ENCODE results near the gene LDLRAD4. TPM values are rescaled to one million over a fixed set of nuclear protein-coding genes. Genes with fewer than 3 reads are reported as not detected.
"Not testable (repeated sequence)": the region's sequence is repeated elsewhere in the genome, so short reads cannot be mapped to it uniquely, and the experiment has no call there.

LDLRAD4 gene
- total RNA-seq, 1 experiment from 2014 or later = 3.6 TPM

DNA sequence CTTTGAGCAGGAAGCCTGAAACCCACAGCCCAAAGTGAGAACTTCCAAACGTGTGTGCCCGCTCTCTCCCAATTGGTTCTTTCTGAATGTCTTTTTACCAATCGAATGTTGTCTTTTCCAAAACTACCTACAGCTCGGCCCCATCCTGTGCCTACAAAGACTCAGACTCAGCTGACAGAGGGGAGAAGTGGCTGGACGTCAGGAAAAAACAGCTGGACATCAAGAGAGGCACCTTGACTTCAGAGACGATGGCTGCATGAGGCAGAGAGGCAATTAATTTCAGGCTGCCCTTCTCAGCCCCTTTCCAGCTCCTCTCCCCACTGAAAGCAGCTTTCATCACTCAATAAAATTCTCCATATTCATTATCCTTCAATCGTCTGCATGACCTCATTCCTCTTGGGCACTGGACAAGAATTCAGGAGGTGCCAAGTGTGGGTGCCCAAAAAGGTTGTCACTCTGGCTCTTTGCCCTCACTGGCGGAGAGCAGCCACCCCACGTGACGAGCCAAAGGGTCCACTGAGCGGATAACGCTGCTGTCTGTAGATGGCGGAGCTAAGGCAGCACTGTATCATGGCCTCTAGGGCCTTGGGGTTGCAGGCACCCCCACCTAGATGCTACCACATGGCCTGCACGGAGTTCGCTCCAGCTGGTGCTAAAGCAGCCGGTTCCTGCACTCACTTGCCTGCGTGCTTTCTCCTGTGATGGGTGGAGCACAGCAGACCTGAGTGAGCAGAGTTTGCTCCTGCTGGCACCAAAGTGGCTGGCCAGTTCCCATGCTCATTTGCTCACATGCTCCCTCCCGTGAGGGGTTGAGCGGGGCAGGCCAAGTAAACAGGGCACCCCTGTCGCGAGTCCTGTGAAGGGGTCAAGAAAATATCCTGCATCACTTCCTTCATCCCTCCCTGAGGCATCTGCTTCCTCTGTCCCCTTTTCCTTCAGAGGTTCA is 469.9 kb downstream of the LDLRAD4 start:
- TF ChIP-seq, protein P1, sequence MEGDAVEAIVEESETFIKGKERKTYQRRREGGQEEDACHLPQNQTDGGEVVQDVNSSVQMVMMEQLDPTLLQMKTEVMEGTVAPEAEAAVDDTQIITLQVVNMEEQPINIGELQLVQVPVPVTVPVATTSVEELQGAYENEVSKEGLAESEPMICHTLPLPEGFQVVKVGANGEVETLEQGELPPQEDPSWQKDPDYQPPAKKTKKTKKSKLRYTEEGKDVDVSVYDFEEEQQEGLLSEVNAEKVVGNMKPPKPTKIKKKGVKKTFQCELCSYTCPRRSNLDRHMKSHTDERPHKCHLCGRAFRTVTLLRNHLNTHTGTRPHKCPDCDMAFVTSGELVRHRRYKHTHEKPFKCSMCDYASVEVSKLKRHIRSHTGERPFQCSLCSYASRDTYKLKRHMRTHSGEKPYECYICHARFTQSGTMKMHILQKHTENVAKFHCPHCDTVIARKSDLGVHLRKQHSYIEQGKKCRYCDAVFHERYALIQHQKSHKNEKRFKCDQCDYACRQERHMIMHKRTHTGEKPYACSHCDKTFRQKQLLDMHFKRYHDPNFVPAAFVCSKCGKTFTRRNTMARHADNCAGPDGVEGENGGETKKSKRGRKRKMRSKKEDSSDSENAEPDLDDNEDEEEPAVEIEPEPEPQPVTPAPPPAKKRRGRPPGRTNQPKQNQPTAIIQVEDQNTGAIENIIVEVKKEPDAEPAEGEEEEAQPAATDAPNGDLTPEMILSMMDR (conservative IDR thresholded peaks at IDR 0.05; ENCODE audit: low read depth, low read length) = no peak
- no peak for TF ChIP-seq EZH2 (IDR thresholded peaks at IDR 0.05; ENCODE audit: borderline replicate concordance, low read depth, low read length, poor library complexity, severe bottlenecking)
- no peak overlapping the region for H3K4me3 ChIP-seq (ENCODE audit: low read depth, low read length, poor library complexity, severe bottlenecking)
- no peaks in the 10 kb centered on the region for H3K4me1 ChIP-seq (ENCODE audit: insufficient read depth, low read length, poor library complexity, severe bottlenecking)
- DNase-seq (ENCODE audit: low spot score) = no peak
- H3K27me3 ChIP-seq (replicated peaks; ENCODE audit: insufficient read depth, low read depth, low read length, poor library complexity) = no peaks in the 10 kb centered on the region
- H3K27ac ChIP-seq (ENCODE audit: low read depth, low read length, poor library complexity, severe bottlenecking) = no peak overlapping the region
- intact Hi-C loops (cut with micrococcal nuclease; ENCODE audit: unreplicated experiment) = no loop called here
- BruUV-seq (replicated peaks) = no TSS peak
- ChIA-PET CTCF (no interaction called here), POLR2A (ENCODE audit: low non-redundant PET) (no interaction called here)
- H3K36me3 ChIP-seq (ENCODE audit: insufficient read depth, low read length, poor library complexity, severe bottlenecking) = no peaks in the 10 kb centered on the region
- H3K9me3 ChIP-seq (ENCODE audit: low read depth, low read length, poor library complexity, severe bottlenecking) = no peaks in the 10 kb centered on the region

DNA sequence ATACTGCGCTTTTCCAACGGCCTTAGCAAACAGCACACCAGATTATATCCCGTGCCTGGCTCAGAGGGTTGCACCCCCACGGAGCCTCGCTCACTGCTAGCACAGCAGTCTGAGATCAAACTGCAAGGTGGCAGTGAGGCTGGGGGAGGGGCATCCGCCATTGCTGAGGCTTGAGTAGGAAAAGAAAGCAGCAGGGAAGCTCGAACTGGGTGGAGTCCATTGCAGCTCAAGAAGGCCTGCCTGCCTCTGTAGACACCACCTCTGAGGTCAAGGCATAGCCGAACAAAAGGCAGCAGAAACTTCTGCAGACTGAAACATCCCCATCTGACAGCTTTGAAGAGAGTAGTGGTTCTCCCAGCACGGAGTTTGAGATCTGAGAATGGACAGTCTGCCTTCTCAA is 471.5 kb downstream of the LDLRAD4 start:
- DNase-seq (ENCODE audit: low spot score); POLR2A ChIA-PET (ENCODE audit: low non-redundant PET); H3K4me3 ChIP-seq (ENCODE audit: low read depth, low read length, poor library complexity, severe bottlenecking); H3K4me1 ChIP-seq (ENCODE audit: insufficient read depth, low read length, poor library complexity, severe bottlenecking); BruUV-seq (replicated peaks); H3K9me3 ChIP-seq (ENCODE audit: low read depth, low read length, poor library complexity, severe bottlenecking); H3K27me3 ChIP-seq (replicated peaks; ENCODE audit: insufficient read depth, low read depth, low read length, poor library complexity); H3K36me3 ChIP-seq (ENCODE audit: insufficient read depth, low read length, poor library complexity, severe bottlenecking); CTCF ChIA-PET; intact Hi-C loops (cut with micrococcal nuclease; ENCODE audit: unreplicated experiment); H3K27ac ChIP-seq (ENCODE audit: low read depth, low read length, poor library complexity, severe bottlenecking): not testable (repeated sequence)

DNA sequence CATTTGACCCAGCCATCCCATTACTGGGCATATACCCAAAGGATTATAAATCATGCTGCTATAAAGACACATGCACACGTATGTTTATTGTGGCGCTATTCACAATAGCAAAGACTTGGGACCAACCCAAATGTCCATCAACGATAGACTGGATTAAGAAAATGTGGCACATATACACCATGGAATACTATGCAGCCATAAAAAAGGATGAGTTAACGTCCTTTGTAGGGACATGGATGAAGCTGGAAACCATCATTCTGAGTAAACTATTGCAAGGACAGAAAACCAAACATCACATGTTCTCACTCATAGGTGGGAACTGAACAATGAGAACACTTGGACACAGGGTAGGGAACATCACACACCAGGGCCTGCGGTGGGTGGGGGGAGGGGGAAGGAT is 476.8 kb downstream of the LDLRAD4 start:
- BruUV-seq (replicated peaks); H3K9me3 ChIP-seq (ENCODE audit: low read depth, low read length, poor library complexity, severe bottlenecking); H3K4me3 ChIP-seq (ENCODE audit: low read depth, low read length, poor library complexity, severe bottlenecking); POLR2A ChIA-PET (ENCODE audit: low non-redundant PET); H3K4me1 ChIP-seq (ENCODE audit: insufficient read depth, low read length, poor library complexity, severe bottlenecking); DNase-seq (ENCODE audit: low spot score); H3K36me3 ChIP-seq (ENCODE audit: insufficient read depth, low read length, poor library complexity, severe bottlenecking); CTCF ChIA-PET; H3K27ac ChIP-seq (ENCODE audit: low read depth, low read length, poor library complexity, severe bottlenecking); H3K27me3 ChIP-seq (replicated peaks; ENCODE audit: insufficient read depth, low read depth, low read length, poor library complexity); intact Hi-C loops (cut with micrococcal nuclease; ENCODE audit: unreplicated experiment): not testable (repeated sequence)

DNA sequence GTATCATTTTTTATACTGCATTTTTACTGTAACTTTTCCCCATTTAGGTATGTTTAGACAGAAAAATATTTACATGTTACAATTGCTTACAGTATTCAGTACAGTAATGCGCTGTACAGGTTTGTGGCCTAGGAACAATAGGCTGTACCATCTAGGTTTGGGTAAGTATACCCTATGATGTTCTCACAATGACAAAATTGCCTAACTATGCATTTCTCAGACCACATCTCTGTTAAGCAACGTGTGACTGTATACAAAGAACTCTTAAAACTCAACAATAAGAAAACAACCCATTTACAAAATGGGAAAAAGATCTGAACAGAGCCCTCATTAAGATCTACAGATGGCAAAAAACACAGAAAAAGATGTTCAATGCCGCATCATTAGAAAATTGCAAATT is 478.4 kb downstream of the LDLRAD4 start:
- Histone ChIP-seq H3K4me3 (ENCODE audit: low read depth, low read length, poor library complexity, severe bottlenecking) (no peak overlapping the region), H3K27ac (ENCODE audit: low read depth, low read length, poor library complexity, severe bottlenecking) (no peak overlapping the region), H3K4me1 (ENCODE audit: insufficient read depth, low read length, poor library complexity, severe bottlenecking) (no peaks in the 10 kb centered on the region), H3K36me3 (ENCODE audit: insufficient read depth, low read length, poor library complexity, severe bottlenecking) (no peaks in the 10 kb centered on the region), H3K9me3 (ENCODE audit: low read depth, low read length, poor library complexity, severe bottlenecking) (peaks cover 17% of the 10 kb centered on the region), H3K27me3 (replicated peaks; ENCODE audit: insufficient read depth, low read depth, low read length, poor library complexity) (no peaks in the 10 kb centered on the region)
- no TSS peak for BruUV-seq (replicated peaks)
- no peak for DNase-seq (ENCODE audit: low spot score)
- CTCF ChIA-PET = no interaction called here
- TF ChIP-seq EZH2 (IDR thresholded peaks at IDR 0.05; ENCODE audit: borderline replicate concordance, low read depth, low read length, poor library complexity, severe bottlenecking) = no peak
- TF ChIP-seq, protein P1 (conservative IDR thresholded peaks at IDR 0.05; ENCODE audit: low read depth, low read length) = no peak
- POLR2A ChIA-PET (ENCODE audit: low non-redundant PET) = no interaction called here
- intact Hi-C loops (cut with micrococcal nuclease; ENCODE audit: unreplicated experiment) = no loop called here

Data from A673 (cell line).